ENCODE measurements around the gene VAV3.
A peak's percentile ranks its signal among the peaks of the same experiment; 100 is the strongest.
"Not testable (repeated sequence)": the region's sequence is repeated elsewhere in the genome, so short reads cannot be mapped to it uniquely, and the experiment has no call there.

Gene VAV3

DNA sequence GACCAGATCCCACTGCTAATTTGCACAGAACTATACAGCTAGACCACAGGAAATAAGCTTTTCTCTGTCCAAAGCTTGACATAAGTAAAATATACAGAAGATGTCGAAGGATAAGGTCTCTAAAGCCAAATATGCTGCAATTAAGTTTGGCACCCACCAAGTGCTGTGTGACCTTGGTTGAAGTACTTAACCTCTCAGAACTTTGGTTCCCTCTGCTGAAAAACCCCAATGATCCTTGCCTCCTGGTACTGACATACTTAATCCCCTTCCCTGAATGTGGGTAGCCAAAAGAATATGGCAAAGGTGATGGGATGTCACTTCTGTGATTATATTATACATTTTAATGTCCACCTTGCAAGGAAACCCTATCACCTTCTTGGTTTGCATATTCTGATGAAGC lies 290.5 kb downstream of the VAV3 start:
- no peak for DNase-seq

- DNase-seq, result no peak
Measured at GRCh38 chr1:107673006-107673405, 292.0 kb downstream of the VAV3 start.

- no peak for DNase-seq
Measured at GRCh38 chr1:107670397-107671040, 294.5 kb downstream of the VAV3 start.

GRCh38 chr1:107669996-107670395 lies 295.0 kb downstream of the VAV3 start:
- DNase-seq, result peak; percentile 73

DNA sequence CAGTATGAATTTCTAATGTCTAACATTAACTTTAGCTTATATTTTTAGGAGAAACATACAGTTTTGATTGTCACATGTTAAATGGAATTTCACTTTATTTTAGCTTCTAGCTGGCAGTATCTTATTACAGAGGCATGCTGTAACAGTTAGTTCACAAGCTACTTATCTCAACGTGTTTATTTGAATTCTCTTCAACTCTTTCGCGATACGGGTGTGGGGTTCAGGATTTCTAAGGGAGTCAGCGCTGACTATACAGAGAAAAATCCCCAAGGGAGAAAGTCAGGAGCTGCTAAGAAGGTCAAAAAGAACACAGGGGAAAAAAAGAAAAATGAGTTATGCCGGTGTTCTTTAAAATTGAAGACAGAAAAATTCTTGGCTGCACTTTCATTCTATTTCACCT lies 296.2 kb downstream of the VAV3 start:
- DNase-seq, result no peak

- DNase-seq, result no peak
Measured at GRCh38 chr1:107666493-107666892, 298.5 kb downstream of the VAV3 start.

- DNase-seq, result no peak
Measured at GRCh38 chr1:107664982-107665925, 299.7 kb downstream of the VAV3 start.

DNA sequence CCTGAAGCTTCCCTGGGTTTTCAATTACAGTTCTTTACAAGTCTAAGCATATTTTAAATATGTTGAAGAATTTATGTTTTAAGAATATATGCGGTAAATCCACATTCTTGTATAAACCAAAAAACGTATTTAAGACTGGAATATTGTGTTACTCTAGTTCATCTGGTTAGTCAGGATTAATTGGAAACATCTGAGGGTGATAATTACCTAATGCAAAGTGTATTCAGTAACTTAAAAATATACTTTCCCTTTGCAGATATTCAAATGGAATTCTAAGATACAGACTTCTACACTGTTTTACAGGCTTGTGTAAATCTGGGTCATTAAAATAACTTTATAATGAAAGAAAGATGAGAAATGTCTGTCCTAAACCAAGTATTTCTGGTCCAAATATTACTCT lies 302.0 kb downstream of the VAV3 start:
- no peak for DNase-seq

DNA sequence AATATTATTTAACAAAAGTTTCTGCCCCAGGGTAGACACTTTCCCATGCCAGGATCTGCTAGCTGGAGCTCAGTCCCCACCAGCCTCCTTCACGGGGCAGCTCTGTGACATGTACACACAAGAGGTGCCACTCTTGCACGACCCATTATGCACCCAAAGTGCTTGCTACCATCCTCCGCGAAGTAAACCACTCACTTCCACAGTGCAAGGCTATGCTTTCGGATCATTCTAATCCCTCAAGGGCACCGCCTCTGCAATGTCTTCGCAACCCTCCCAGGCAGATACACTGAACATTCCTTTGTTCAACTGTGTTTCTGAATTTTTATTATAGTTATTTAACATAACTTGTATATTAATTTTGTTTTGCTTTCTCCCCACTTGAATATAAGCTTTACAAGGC lies 303.8 kb downstream of the VAV3 start:
- DNase-seq, result no peak

GRCh38 chr1:107659961-107660360 lies 305.0 kb downstream of the VAV3 start:
- DNase-seq, result no peak

GRCh38 chr1:107657356-107657755 lies 307.6 kb downstream of the VAV3 start:
- no peak for DNase-seq

DNA sequence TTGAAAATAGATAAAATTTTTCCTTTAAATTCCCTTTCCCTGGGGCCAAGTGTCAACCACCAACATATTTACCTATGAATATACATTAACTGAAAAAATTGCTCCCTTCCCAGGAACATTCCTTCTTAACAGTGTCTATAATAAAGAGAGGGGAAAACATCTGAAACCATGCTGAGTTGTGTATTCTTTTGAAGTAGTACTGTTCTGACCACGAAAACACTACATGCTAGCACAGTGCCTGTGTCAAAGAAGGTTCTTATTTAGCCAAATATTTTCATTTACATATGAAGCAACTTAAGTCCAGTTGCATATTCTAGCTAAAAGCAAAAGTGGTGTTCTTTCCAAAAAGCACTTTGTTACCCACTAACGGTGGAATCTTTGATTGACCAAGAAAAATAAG lies 311.2 kb downstream of the VAV3 start:
- no peak for DNase-seq

GRCh38 chr1:107653005-107653404 lies 312.0 kb downstream of the VAV3 start:
- no peak for DNase-seq

DNA sequence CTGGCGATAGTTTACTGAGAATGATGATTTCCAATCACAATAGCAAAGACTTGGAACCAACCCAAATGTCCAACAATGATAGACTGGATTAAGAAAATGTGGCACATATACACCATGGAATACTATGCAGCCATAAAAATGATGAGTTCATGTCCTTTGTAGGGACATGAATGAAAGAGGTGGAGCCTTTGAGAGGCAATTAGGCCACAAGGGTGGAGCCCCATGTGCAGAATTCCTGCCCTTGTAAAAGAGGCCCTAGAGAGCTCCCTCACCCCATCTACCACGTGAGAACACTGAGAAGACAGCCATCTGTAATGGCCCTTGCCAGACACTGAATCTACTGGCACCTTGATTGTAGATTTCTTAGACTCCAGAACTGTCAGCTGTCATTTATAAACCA lies 314.2 kb downstream of the VAV3 start:
- not testable (repeated sequence) for DNase-seq

- DNase-seq, result no peak
Measured at GRCh38 chr1:107649023-107649422, 316.0 kb downstream of the VAV3 start.

DNA sequence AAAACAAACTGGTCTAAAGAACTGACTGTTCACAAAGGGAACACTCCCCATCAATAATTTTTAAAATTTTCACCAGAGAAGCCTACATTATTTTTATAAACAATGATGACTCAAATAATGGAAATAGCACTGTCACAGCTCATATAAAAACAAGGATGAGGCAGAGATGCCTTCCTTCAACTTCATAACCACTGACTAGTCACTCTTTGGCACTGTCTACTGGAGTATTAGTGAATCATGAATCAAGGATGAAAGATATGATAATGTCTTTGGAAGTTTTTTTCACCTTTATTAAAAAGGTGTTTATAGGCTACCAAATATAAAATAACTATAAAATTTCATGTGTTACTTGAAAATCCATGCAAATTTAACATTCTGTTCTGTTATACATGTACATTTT lies 316.9 kb downstream of the VAV3 start:
- no peak for DNase-seq

- DNase-seq, result no peak
Measured at GRCh38 chr1:107647012-107647411, 318.0 kb downstream of the VAV3 start.

DNA sequence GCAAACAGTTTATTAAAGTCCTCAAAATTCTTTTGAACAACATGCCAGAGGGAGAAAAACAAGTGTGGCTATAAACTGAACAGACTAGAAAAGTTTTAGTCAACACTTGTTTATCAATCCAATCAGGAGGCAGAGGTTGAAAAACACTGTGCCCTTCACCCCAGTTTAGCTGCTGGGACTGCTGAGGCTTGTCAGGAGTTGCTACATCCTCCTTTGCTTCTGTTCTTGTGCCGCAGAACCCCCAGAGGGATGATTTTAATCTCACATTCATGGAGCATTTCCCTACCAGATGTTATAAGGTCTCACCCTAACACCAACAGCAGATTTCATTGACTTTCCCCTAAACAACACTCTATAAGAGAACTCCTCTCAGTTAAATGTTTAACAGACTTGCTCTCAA lies 321.2 kb downstream of the VAV3 start:
- DNase-seq, result no peak

- no peak for DNase-seq
Measured at GRCh38 chr1:107640207-107640606, 324.8 kb downstream of the VAV3 start.

DNA sequence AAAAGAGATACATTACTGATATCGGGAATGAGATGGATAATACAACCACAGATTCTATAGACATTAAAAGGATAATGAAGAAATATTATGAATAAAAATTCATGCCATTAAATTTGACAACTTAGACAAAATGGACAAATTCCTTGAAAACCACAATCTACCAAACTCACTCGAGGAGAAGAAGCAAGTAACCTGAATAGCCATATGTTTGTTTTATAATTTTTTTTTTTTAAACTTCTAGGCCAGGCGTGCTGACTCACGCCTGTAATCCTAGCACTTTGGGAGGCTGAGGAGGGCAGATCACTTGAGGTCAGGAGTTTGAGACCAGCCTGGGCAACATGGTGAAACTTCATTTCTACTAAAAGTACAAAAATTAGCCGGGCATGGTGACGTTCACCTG lies 327.9 kb downstream of the VAV3 start:
- DNase-seq, result no peak

DNA sequence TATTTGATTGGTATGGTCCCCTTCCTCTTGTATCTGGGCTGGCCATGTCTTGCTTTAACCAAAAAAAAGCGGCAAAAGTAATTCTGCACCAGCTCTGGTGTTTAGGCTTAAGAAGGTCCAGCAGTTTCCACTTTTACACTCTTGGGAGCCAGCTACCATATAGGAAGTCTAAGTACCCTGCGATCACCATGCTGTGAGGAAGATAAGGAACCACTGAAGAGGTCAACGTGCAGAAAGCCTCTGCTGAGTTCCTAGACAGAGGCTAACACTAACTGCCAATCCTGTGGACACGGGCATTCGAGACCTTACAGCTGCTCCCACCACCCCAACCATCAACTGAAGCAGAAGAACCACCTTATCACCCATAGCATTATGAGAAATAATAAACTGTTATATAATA lies 331.4 kb downstream of the VAV3 start:
- DNase-seq, result no peak

GRCh38 chr1:107626073-107626796 lies 338.7 kb downstream of the VAV3 start:
- DNase-seq, result no peak

DNA sequence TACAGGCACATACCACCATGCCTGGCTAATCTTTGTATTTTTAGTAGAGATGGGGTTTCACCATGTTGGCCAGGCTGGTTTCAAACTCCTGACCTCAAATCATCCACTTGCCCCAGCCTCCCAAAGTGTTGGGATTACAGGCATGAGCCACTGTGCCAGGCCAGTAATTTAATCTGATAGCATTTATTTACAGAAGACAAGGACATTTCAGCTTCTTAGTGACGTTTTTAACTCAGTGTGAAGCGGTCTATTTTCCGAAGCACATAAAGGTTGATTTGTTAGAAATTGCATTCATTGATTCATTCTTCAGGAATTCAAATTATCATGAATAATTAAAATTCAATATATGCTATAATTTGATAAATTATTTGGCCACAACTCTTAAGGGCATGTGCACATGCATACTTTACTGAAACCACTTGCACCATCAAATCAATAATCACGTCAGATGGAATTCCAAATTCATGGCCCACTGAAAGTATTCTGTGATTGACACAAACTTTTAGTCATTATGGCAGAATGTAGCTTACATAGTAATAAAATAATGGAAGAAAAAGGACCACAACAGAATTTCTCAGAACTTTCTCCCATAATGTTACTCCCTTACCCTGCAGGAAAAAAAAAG lies 339.5 kb downstream of the VAV3 start:
- DNase-seq, result no peak

Data from NCI-H510A treated with DMSO at 0.1 percent for 48 hours (cell line).